Epithelial cell of umbilical artery (primary cell): Measurements from ENCODE around the gene ZNF746. TPM values are rescaled to one million over a fixed set of nuclear protein-coding genes. Genes with fewer than 3 reads are reported as not detected.

Source experiments
- total RNA-seq: library from RNA; depleted of rRNA; stranded (reverse); fragments of >200 nt; gene quantifications from 2 replicates; pipeline ENCODE4 v1.2.3, GENCODE V29; 2014

Gene ZNF746
- 14.6 and 19.6 TPM in 2 replicates for total RNA-seq

DNA sequence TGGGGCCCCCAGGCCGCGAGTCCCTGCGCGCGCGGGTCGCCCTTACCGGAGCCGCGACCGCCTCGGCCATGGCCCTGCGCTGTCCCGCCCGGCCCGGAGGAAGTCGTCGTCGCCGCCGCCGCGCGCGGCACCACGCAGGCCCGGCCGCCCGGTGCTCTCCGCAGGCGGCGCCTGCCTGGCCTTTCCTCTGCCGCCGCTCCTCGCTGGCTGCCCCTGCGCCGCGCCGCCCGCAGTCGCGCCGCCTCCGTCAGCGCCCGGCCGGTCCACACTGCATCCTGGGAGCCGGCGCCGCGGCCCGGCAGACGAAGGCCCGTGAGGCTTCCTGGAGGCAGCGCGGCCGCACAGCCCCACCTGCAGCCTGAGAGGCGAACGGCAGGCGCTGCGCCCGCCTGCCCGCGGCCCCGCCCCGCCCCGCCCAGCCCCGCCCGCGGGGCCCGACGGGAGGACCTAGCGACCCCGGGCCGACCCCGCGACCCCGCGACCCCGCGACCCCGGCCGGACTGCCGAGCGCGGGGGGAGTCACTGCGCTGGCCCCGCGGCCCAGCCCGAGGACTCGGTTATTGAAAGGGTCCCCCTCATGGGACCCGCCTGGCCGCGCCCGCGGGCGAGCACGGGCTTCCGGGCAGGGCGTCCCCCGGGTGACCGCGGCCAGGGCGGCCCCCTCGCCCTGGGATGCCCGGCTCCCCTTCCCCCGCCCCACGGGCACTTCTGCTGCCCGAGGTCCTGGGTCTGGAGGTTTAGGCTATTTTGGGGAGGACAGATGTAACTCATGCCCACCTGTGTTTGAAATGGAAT lies at the start of gene ZNF746:
ZNF746 (minus strand) TSS at position 343 of the 795 bp plus-strand sequence; CDS start at position 70, 273 bp downstream.

DNA sequence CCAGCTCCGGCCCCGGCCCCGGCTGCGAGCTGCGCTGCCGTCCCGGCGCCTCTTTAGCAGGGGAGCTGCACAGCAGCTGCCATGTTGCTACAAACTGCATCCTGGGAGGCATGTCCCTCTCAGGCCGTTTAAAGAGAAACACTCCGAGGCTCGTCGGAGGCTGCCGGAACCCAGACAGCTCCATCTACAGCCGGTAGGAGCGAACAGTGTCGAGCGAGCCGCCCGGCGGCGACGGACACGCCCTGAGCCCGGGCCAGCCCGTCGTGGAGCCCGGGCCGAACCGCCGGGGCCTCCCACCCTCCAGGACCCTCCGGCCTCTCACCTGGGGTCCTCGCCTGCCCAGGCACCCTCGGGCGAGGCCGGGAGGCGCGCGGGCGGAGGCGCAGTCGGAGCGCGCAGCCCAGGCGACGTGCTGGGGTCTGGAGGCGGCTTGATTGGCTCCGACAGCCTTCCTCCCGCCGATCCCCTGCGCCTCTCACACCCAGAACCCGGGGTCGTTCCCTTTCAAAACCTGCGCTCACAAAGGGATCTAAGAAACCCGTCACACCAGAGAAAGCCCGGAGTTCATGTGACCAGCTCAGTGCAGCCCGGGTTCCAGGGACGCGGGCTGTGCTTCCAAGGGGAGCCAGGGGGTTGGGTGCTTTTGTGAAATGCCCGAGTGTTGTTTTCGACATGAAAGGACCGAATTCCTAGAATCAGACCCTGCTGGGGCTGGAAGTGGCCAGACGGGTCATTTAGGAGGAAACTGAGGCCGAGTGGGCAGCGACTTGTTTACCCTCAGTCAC lies 36.9 kb downstream of the ZNF746 start, which contains the start of gene ZNF777:
ZNF777 (minus strand) TSS at position 570 of the 785 bp plus-strand sequence. CDS start 5,040 bp downstream, outside the sequence.

Other genes starting within 250 kb of the ZNF746 start
- gene ZNF783, start 235.6 kb downstream of the ZNF746 start, total RNA-seq, result 4.5 and 5.3 TPM in 2 replicates
- gene ZNF777, start 36.7 kb downstream of the ZNF746 start, total RNA-seq, result 2.9 and 3.3 TPM in 2 replicates